ENCODE data around the gene PLEKHH3.
A peak's percentile ranks its signal among the peaks of the same experiment; 100 is the strongest.
"Not testable (repeated sequence)": the region's sequence is repeated elsewhere in the genome, so short reads cannot be mapped to it uniquely, and the experiment has no call there.

The PLEKHH3 gene

GRCh38 chr17:42653179-42654124, 23.3 kb downstream of the PLEKHH3 start:
- DNase-seq (ENCODE audit: insufficient read length, low spot score), result no peak
- no peak for FAIRE-seq
- TF ChIP-seq POLR2A (IDR thresholded peaks at IDR 0.05; ENCODE audit: low read depth, low read length), result no peak

- FAIRE-seq, result no peak
Observed at GRCh38 chr17:42651392-42651791, 25.4 kb downstream of the PLEKHH3 start.

GRCh38 chr17:42647778-42648177, 29.0 kb downstream of the PLEKHH3 start:
- no peak for TF ChIP-seq POLR2A (IDR thresholded peaks at IDR 0.05; ENCODE audit: low read depth, low read length)
- DNase-seq (ENCODE audit: insufficient read length, low spot score) (no peak), FAIRE-seq (no peak)

More at GRCh38 chr17:42651392-42651791, 25.4 kb downstream of the PLEKHH3 start:
- DNase-seq (ENCODE audit: insufficient read length, low spot score), result no peak
- no peak for TF ChIP-seq POLR2A (IDR thresholded peaks at IDR 0.05; ENCODE audit: low read depth, low read length)

- TF ChIP-seq POLR2A (IDR thresholded peaks at IDR 0.05; ENCODE audit: low read depth, low read length), result no peak
- FAIRE-seq, result no peak
Observed at GRCh38 chr17:42642336-42642735, 34.5 kb downstream of the PLEKHH3 start.

GRCh38 chr17:42640121-42640520, 36.7 kb downstream of the PLEKHH3 start:
- no peak for DNase-seq (ENCODE audit: insufficient read length, low spot score)
- no peak for FAIRE-seq

More at GRCh38 chr17:42642336-42642735, 34.5 kb downstream of the PLEKHH3 start:
- no peak for DNase-seq (ENCODE audit: insufficient read length, low spot score)

GRCh38 chr17:42639525-42640113, 37.2 kb downstream of the PLEKHH3 start:
- FAIRE-seq, result no peak
- no peak for TF ChIP-seq POLR2A (IDR thresholded peaks at IDR 0.05; ENCODE audit: low read depth, low read length)
- DNase-seq (ENCODE audit: insufficient read length, low spot score), result no peak

More at GRCh38 chr17:42640121-42640520, 36.7 kb downstream of the PLEKHH3 start:
- no peak for TF ChIP-seq POLR2A (IDR thresholded peaks at IDR 0.05; ENCODE audit: low read depth, low read length)

GRCh38 chr17:42632949-42633444, 43.8 kb downstream of the PLEKHH3 start:
- FAIRE-seq (no peak), DNase-seq (ENCODE audit: insufficient read length, low spot score) (no peak)
- no peak for TF ChIP-seq POLR2A (IDR thresholded peaks at IDR 0.05; ENCODE audit: low read depth, low read length)

GRCh38 chr17:42629411-42630009, 47.3 kb downstream of the PLEKHH3 start:
- FAIRE-seq, result no peak
- DNase-seq (ENCODE audit: insufficient read length, low spot score), result no peak
- no peak for TF ChIP-seq POLR2A (IDR thresholded peaks at IDR 0.05; ENCODE audit: low read depth, low read length)

GRCh38 chr17:42627032-42627764, 49.6 kb downstream of the PLEKHH3 start:
- DNase-seq (ENCODE audit: insufficient read length, low spot score); FAIRE-seq: not testable (repeated sequence)

- FAIRE-seq (peak; percentile 45), DNase-seq (ENCODE audit: insufficient read length, low spot score) (peak; percentile 61)
- TF ChIP-seq POLR2A (IDR thresholded peaks at IDR 0.05; ENCODE audit: low read depth, low read length), result no peak
Observed at GRCh38 chr17:42623732-42624596, 52.8 kb downstream of the PLEKHH3 start.

GRCh38 chr17:42623271-42623670, 53.5 kb downstream of the PLEKHH3 start:
- DNase-seq (ENCODE audit: insufficient read length, low spot score), result no peak
- TF ChIP-seq POLR2A (IDR thresholded peaks at IDR 0.05; ENCODE audit: low read depth, low read length), result no peak
- FAIRE-seq, result no peak

- not testable (repeated sequence) for FAIRE-seq; DNase-seq (ENCODE audit: insufficient read length, low spot score)
Observed at GRCh38 chr17:42621987-42622386, 54.8 kb downstream of the PLEKHH3 start.
